Subcutaneous abdominal adipose tissue (tissue), 5 donors: ENCODE results near the gene FRAS1.
"Not testable (repeated sequence)": the region's sequence is repeated elsewhere in the genome, so short reads cannot be mapped to it uniquely, and the experiment has no call there.

Experiments used
- H3K27ac ChIP-seq: one replicate; pipeline ENCODE4 v1.7.0; 2013; ENCODE audit warnings: low read depth, mild to moderate bottlenecking, inconsistent platforms, low read length, moderate library complexity
- H3K27me3 ChIP-seq, 5 donors: one replicate each; pipeline ENCODE4 v1.7.0; 2013; ENCODE audit warnings: low read length in 5 of 5, inconsistent platforms in 1 of 5; ENCODE audit not compliant: control insufficient read depth in 5 of 5, insufficient read depth in 4 of 5
- H3K36me3 ChIP-seq, 5 donors: one replicate each; pipeline ENCODE4 v1.7.0; 2013; ENCODE audit warnings: low read length in 5 of 5; ENCODE audit not compliant: control insufficient read depth in 5 of 5, insufficient read depth in 5 of 5
- H3K4me1 ChIP-seq, 5 donors: one replicate each; pipeline ENCODE4 v1.7.0; 2013; ENCODE audit warnings: low read length in 5 of 5, mild to moderate bottlenecking in 3 of 5, moderate library complexity in 1 of 5; ENCODE audit not compliant: control insufficient read depth in 5 of 5, insufficient read depth in 5 of 5
- H3K4me3 ChIP-seq, 5 donors: one replicate each; pipeline ENCODE4 v1.7.0; 2013; ENCODE audit warnings: low read length in 5 of 5, low read depth in 1 of 5
- H3K9ac ChIP-seq, 5 donors: one replicate each; pipeline ENCODE4 v1.7.0; 2013; ENCODE audit warnings: low read length in 5 of 5, mild to moderate bottlenecking in 4 of 5, moderate library complexity in 3 of 5
- H3K9me3 ChIP-seq, 5 donors: one replicate each; pipeline ENCODE4 v1.7.0; 2013; ENCODE audit warnings: low read length in 5 of 5; ENCODE audit not compliant: control insufficient read depth in 5 of 5
- donor health status: healthy.
- donor health status: healthy.
- donor health status: healthy.
- donor health status: healthy.
- donor health status: healthy.

The FRAS1 gene

DNA sequence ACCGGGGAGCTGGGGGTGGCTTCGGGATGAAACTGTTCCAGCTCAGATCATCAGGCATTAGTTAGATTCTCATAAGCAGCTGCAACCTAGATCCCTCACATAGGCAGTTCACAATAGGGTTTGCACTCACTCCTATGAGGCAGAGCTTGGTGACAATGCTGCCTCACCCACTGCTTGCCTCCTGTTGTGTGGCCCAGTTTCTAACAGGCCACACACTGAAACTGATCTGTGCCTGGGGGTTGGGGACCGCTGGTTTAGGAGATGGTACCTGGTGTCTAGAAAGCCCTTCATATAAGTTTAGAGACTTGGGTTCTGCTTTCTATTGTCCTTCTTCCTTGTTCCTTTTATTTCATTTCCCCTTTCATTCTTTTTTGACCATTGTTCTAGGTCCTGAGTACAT is 234.2 kb downstream of the FRAS1 start:
- Histone ChIP-seq H3K27ac (no peak overlapping the region), H3K9ac (no peak overlapping the region), H3K9me3 (no peaks in the 10 kb centered on the region), H3K4me1 (peaks cover 3 to 21% (median 15%) of the 10 kb centered on the region in 5 donors), H3K4me3 (no peak overlapping the region), H3K36me3 (no peaks in the 10 kb centered on the region), H3K27me3 (no peaks in the 10 kb centered on the region)

DNA sequence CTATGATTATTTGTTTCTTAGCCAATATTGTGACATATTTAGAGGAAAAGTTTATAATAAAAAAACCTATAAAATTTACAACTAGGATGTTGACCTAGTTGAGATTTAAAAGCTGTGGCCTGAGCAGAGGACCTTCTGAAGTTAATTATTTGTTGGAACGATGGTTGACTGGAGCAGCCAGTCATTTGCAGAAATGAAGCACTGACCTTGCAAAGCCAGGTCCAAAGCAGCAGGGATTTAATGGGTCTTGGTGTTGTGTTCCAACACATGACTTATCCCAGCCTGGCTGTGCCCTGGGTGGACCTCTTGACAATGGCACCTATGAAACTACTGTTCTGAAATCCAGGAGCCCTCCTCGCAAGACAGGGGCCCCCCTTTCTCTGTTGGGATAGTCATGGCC is 235.2 kb downstream of the FRAS1 start:
- Histone ChIP-seq H3K36me3 (no peaks in the 10 kb centered on the region), H3K27ac (no peak overlapping the region), H3K4me3 (no peak overlapping the region), H3K27me3 (no peaks in the 10 kb centered on the region), H3K4me1 (peaks cover 5 to 32% (median 26%) of the 10 kb centered on the region in 5 donors), H3K9ac (no peak overlapping the region), H3K9me3 (no peaks in the 10 kb centered on the region)

DNA sequence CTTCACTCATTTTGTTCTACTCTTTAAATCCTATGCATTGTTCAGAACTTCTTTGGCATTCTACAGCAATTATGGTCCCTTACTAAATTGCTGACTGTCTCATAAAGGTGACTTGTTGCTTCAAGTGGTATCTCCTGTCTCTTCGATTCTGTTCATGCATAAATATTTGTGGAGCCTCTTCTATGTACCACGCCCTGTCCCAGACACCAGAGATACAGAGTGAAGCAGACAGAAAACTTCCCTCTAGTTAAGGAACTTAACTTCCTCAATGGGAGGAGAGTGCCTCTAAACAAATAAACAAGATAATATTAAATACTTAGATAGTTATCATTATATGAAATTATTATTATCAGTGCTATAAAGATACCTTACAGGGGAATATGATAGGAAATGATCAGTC is 235.7 kb downstream of the FRAS1 start:
- Histone ChIP-seq H3K4me3 (no peak overlapping the region), H3K36me3 (no peaks in the 10 kb centered on the region), H3K9me3 (no peaks in the 10 kb centered on the region), H3K4me1 (peaks cover 5 to 36% (median 29%) of the 10 kb centered on the region in 5 donors), H3K9ac (no peak overlapping the region), H3K27me3 (no peaks in the 10 kb centered on the region), H3K27ac (no peak overlapping the region)

DNA sequence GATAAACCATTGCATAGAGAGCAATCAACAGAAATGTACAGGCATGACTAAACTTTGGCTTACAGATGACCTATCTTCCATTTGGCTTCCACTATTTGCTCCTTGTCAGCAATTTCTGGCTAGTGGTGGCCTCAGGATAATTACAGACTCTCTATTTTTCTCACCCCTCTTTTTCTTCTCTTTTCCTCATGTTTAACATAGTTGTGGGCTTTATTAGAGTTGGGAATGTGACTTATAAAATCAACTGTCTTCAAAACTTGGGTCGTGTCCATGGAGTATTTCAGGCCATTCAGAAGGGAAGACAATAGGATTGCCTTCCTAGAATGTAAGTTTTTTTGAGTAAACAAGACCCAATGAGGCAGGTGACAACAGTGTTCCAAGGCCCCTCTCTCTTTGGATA is 236.2 kb downstream of the FRAS1 start:
- peaks cover 5 to 33% (median 29%) of the 10 kb centered on the region in 5 donors for H3K4me1 ChIP-seq
- H3K4me3 ChIP-seq = no peak overlapping the region
- no peak overlapping the region for H3K27ac ChIP-seq

DNA sequence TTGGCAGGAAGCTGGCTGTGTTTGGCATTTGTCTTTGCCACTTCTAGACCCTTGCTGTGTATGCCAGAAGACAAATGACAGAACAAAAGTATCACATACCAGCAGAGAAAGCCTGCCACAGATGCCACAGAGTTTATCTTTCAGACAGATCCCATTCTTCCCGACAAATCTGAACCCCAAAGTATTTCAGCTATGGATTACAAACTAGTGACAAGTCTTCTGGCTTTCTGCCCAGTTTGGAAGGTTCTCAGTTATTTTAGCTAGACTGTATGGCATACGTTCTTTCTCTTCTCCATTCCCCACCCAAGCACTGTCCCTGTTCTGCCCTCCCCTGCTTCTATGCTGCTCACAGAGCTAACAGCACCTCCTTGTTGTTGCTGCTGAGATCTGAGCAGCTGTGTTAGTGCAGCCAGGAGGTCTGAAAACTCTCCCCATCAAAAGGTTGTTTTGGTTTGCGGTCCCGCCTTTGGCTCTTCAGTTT is 236.7 kb downstream of the FRAS1 start:
- no peaks in the 10 kb centered on the region for H3K27me3 ChIP-seq
- no peaks in the 10 kb centered on the region for H3K9me3 ChIP-seq
- H3K4me1 ChIP-seq = peaks cover 5 to 32% (median 29%) of the 10 kb centered on the region in 5 donors
- no peak overlapping the region for H3K27ac ChIP-seq
- no peaks in the 10 kb centered on the region for H3K36me3 ChIP-seq
- no peak overlapping the region for H3K9ac ChIP-seq
- H3K4me3 ChIP-seq = no peak overlapping the region

More for the DNA sequence above, 236.2 kb downstream of the FRAS1 start:
- Histone ChIP-seq H3K27me3 (no peaks in the 10 kb centered on the region), H3K9ac (no peak overlapping the region), H3K36me3 (no peaks in the 10 kb centered on the region), H3K9me3 (no peaks in the 10 kb centered on the region)

DNA sequence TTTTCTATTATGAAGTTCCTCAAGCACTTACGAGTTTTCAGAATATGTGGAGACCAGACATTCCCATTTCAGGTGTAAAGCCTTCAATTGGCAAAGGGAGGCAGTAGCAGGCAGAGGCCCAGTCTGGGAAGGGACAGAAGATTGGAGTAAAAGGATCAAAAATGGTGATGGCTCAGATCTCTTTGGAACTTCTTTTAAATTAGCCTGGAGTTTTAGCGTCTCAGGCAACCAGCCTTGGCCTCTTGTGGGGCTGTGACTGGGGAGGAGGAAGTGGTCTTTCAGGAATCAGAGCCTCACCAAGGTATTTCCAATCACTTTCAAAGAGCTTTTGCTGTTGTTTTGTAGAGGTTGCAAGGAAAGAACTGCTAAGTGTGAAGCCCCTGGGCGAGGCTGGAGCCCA is 239.1 kb downstream of the FRAS1 start:
- Histone ChIP-seq H3K27ac (no peak overlapping the region), H3K9ac (no peak overlapping the region), H3K9me3 (no peaks in the 10 kb centered on the region), H3K4me3 (no peak overlapping the region), H3K36me3 (no peaks in the 10 kb centered on the region), H3K4me1 (peaks cover 5 to 32% (median 31%) of the 10 kb centered on the region in 5 donors), H3K27me3 (no peaks in the 10 kb centered on the region)

DNA sequence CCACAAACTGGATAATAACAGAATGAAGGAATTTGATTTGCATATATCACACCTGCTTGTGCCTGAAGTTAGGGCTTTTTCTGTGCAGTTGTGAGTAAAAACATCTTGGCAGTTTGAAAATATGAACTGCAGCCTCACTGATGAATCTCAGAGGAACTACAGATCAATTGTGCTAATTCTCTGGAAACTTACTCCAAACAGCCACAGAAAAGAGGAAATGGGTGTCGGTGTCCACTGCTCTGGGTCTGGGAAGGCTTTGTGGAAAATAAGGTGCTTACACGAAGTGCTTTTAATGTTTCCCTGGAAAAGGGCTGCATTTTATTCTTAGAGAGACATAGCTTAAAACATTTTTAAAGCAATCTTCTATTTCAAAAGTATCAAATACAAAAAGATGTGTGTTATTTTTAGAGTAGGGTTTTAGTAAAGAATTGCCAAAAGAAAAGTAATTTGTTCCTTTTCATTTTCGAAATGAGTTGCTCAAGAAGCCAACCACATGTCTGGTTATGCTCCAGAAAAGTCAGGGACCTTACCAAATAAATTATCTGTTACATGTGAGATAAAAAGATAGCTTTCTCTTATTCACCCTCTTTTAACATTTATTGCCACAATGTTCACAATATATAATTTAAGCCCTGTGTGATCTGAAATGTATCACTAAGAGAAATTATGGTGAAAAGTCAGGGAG is 240.1 kb downstream of the FRAS1 start:
- H3K9ac ChIP-seq = peak overlapping the region in 1 of 5 donors; percentile 25
- no peaks in the 10 kb centered on the region for H3K27me3 ChIP-seq
- H3K4me1 ChIP-seq = peaks cover 5 to 32% (median 31%) of the 10 kb centered on the region in 5 donors
- H3K4me3 ChIP-seq = peak overlapping the region in 1 of 5 donors; percentile 30
- H3K36me3 ChIP-seq = no peaks in the 10 kb centered on the region
- H3K27ac ChIP-seq = peak overlapping the region; percentile 24
- no peaks in the 10 kb centered on the region for H3K9me3 ChIP-seq

DNA sequence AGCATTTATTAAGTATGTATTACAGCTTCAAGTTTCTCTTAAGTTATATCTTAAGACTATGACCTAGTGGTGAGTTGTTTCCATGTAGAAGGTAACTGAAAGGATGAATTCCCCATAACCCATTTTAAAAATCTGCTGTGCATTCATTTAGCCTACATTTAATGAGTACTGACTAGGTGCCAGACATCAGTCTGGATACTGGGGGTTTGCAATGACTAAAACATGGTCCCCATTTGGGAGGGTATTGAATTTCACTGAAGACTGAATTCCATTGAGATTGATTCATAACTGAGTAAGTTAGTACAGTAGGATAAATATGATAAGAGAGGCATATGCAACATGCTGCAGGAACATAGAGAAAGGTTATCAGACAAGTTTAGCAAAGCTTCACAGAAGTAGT is 241.5 kb downstream of the FRAS1 start:
- H3K4me3 ChIP-seq = no peak overlapping the region
- no peak overlapping the region for H3K9ac ChIP-seq
- no peak overlapping the region for H3K27ac ChIP-seq
- H3K36me3 ChIP-seq = no peaks in the 10 kb centered on the region
- no peaks in the 10 kb centered on the region for H3K27me3 ChIP-seq
- peaks cover 4 to 27% (median 23%) of the 10 kb centered on the region in 5 donors for H3K4me1 ChIP-seq
- H3K9me3 ChIP-seq = no peaks in the 10 kb centered on the region

DNA sequence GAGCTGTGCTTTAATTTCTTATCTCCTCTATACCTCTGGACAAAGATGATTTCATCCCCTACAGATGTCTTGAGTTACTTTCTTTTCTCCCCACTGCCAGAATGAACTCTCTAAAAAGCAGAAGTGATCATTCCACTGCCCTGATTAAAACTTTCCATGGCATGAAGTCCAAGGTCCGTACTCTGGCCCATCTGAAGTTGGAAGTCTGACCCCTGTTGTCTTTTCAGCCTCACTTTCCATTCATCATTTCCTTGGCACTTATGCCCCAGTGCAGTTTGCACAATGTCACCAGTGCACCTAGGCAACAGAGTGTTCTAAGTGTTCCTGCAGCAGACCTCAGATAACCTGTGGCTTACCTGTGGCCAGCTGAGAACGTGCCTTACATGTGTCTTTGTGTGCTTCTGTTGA is 242.4 kb downstream of the FRAS1 start:
- Histone ChIP-seq H3K27ac (no peak overlapping the region), H3K4me3 (no peak overlapping the region)

DNA sequence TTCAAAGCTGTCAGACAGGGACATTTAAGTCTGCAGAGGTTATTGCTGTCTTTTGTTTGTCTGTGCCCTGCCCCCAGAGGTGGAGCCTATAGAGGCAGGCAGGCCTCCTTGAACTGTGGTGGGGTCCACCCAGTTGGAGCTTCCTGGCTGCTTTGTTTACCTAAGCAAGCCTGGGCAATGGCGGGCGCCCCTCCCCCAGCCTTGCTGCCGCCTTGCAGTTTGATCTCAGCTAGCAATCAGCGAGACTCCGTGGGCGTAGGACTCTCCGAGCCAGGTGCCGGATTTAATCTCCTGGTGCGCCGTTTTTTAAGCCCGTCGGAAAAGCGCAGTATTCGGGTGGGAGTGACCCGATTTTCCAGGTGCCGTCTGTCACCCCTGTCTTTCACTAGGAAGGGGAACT is 250.1 kb downstream of the FRAS1 start:
- H3K9ac ChIP-seq, H3K36me3 ChIP-seq, H3K4me3 ChIP-seq, H3K27ac ChIP-seq, H3K27me3 ChIP-seq, H3K9me3 ChIP-seq, H3K4me1 ChIP-seq: not testable (repeated sequence)

More for the DNA sequence above, 242.4 kb downstream of the FRAS1 start:
- H3K9ac ChIP-seq = no peak overlapping the region
- no peaks in the 10 kb centered on the region for H3K36me3 ChIP-seq
- H3K4me1 ChIP-seq = peaks cover 2 to 20% (median 15%) of the 10 kb centered on the region in 5 donors
- no peaks in the 10 kb centered on the region for H3K9me3 ChIP-seq
- H3K27me3 ChIP-seq = no peaks in the 10 kb centered on the region
